ENCODE data around the gene NOTCH3.

GRCh38 chr19:15161028-15161984 is 39.5 kb downstream of the NOTCH3 start:
- peak; percentile 70 for TF ChIP-seq CTCF (IDR thresholded peaks at IDR 0.05; ENCODE audit: low read length)
- TF ChIP-seq EZH2 (optimal IDR thresholded peaks at IDR 0.05; ENCODE audit: low read depth, low read length), result no peak
- no peak for TF ChIP-seq EZH2phosphoT487 (IDR thresholded peaks at IDR 0.05; ENCODE audit: low read length)

Data from MM.1S (cell line).